NB4 (cell line): ENCODE data around the gene STIM2.

ENCODE experiments used
- MYC ChIP-seq: IDR thresholded peaks from 2 replicates; pipeline ENCODE4 v1.6.1; 2011; ENCODE audit warnings: low read depth, low read length
- POLR2A ChIP-seq: IDR thresholded peaks from 2 replicates; pipeline ENCODE4 v1.6.1; 2011; ENCODE audit warnings: mild to moderate bottlenecking; ENCODE audit not compliant: insufficient read length; ENCODE audit errors: extremely low read depth
- TF ChIP-seq, protein P1 (sequence below): IDR thresholded peaks from one replicate; pipeline ENCODE4 v1.5.1; 2012; ENCODE audit warnings: low read depth, low read length
- TF ChIP-seq, protein P2 (sequence below): IDR thresholded peaks from 2 replicates; pipeline ENCODE4 v1.6.1; 2011; ENCODE audit warnings: low read depth, low read length

DNA sequence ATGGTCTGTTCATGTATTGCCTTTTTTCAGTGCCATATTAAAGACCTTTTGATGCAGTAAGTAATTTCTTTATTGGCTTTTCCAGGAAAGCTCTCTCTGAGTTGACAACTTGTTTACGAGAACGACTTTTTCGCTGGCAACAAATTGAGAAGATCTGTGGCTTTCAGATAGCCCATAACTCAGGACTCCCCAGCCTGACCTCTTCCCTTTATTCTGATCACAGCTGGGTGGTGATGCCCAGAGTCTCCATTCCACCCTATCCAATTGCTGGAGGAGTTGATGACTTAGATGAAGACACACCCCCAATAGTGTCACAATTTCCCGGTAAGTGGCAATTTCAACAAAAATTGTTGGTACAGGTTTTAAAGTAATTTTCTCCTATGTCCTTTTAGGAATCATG is 148.0 kb downstream of the STIM2 start:
- TF ChIP-seq, protein P1, sequence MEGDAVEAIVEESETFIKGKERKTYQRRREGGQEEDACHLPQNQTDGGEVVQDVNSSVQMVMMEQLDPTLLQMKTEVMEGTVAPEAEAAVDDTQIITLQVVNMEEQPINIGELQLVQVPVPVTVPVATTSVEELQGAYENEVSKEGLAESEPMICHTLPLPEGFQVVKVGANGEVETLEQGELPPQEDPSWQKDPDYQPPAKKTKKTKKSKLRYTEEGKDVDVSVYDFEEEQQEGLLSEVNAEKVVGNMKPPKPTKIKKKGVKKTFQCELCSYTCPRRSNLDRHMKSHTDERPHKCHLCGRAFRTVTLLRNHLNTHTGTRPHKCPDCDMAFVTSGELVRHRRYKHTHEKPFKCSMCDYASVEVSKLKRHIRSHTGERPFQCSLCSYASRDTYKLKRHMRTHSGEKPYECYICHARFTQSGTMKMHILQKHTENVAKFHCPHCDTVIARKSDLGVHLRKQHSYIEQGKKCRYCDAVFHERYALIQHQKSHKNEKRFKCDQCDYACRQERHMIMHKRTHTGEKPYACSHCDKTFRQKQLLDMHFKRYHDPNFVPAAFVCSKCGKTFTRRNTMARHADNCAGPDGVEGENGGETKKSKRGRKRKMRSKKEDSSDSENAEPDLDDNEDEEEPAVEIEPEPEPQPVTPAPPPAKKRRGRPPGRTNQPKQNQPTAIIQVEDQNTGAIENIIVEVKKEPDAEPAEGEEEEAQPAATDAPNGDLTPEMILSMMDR, result no peak
- TF ChIP-seq MYC (no peak), POLR2A (no peak)
- TF ChIP-seq, protein P2, sequence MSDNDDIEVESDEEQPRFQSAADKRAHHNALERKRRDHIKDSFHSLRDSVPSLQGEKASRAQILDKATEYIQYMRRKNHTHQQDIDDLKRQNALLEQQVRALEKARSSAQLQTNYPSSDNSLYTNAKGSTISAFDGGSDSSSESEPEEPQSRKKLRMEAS, result no peak
